Measurements from ENCODE around the gene B9D1.
A peak's percentile ranks its signal among the peaks of the same experiment; 100 is the strongest.

B9D1 gene

DNA sequence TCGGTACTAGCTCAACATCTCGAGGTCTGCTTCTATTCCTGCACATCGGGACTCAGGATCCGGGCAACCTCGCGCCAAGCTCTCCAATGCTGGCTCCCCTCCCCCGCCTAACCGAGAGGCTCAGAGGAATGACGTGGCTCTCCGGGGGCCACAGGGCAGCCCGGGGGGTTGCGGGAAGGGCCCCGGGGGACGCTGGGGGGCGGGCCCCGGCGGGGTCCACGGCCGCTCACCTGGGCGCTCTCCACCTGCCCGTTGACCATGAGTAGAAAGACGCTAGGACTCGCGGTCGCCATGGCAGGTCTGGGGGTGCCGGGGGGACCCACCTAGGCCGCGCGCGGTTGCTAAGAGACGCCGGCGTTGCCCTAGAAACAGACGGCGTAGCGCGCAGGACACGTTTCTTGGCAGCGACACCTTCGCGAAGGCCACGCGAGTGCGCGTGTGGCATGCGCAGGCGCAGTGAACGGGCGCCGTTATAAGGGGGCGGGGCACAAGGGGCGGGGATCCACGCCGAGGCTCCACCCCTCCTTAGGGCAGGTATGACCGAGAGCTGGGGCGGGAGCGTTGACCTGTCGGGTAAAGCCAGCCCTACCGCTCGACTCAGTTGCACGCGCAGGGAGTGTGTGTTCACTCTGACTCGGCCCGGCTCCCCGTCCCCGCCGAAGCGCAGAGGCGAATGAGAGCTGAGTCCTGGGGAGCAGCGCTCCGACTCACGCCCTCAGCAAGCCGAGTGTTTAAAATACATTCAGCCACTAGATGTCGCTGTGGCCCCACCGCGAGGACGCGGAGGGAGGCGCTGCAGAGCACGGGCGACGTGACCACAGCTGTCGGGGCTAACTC is at the start of gene B9D1:
Gene B9D1, minus strand, starts transcription at position 447 of the 837 bp plus-strand sequence. Its CDS starts 154 bp downstream, at position 293.
- DNase-seq (ENCODE audit: low spot score), result peak; percentile 89

- DNase-seq (ENCODE audit: low spot score), result no peak
Observed at GRCh38 chr17:19411631-19412030, 49.1 kb upstream of the B9D1 start.

GRCh38 chr17:19410875-19411620 is 48.5 kb upstream of the B9D1 start, which contains the start of gene RNF112:
Gene RNF112 (plus strand): TSS chr17:19411232. CDS start chr17:19411409, 177 bp downstream.
- no peak for DNase-seq (ENCODE audit: low spot score)

- no peak for DNase-seq (ENCODE audit: low spot score)
Observed at GRCh38 chr17:19410091-19410490, 47.6 kb upstream of the B9D1 start.

DNA sequence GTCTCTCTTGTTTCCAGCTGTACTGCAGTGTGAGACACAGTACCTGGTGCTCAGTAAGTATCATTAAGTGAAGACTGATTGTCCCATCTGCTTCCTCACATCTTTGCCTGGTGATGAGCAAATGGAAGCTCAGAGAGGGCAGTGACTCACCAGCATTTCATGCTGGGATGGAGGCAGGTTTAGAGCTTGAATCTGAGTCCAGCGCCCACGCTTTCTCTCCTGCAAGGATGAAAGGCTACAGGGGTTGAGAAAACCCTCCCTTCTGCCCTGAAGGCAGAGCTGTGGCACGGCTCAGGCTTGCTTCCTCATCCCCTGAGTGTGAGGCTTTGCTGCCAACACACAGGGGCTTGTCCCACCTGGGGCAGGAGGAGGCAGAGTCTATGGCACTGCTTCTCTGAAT is 47.0 kb upstream of the B9D1 start:
- peak; percentile 55 for DNase-seq (ENCODE audit: low spot score)

- DNase-seq (ENCODE audit: low spot score), result no peak
Observed at GRCh38 chr17:19409066-19409465, 46.5 kb upstream of the B9D1 start.

DNA sequence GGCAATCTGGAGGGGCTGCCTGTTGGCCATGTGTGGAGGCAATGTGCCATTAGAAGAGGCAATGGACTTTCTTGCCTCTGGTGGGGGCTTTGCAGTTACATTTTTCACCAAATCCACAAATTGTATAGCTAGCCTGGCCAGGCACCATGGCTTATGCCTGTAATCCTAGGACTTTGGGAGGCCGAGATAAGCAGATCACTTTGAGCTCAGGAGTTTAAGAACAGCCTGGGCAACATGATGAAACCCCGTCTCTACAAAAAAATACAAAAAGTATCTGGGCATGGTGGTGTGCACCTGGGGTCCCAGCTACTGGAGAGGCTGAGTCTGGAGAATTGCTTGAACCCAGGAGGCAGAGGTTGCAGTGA is 45.8 kb upstream of the B9D1 start:
- DNase-seq (ENCODE audit: low spot score), result no peak

DNA sequence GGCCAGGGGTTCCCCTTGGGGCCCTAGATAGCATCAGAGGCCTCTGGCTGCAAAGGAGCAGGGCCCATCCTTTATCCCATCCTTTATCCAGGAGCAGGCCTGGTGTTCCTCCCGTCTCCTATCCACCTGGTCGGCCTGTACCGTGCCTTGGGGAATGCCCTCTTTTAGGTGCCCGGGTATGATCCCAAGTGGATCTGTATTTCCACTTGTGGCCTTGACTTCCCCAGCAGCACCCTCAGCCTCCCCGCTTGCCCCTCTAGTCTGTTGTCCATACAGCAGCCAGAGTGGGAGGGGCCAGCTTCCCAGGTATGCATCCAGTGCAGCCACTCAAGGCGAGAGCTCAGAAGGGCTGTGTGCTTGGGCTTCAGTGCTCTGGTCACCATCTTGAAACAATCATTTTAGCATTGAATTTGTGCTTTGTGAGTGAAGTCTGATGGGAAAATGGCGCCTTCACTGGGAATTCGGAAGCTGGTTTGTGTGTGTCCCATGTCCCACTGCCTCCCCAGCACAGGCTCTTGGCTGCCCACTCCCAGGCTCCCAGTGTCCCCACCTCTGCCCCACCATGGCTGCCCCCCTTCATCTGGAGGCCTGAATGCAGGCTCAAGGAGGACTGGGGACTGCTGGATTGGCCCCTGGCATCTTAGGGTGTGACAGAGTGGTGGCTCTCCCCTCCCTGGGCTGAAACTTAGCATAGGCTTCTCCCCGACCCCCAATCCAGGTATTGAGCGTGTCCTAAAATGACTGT is 45.2 kb upstream of the B9D1 start:
- DNase-seq (ENCODE audit: low spot score), result no peak

- DNase-seq (ENCODE audit: low spot score), result no peak
Observed at GRCh38 chr17:19405114-19405513, 42.6 kb upstream of the B9D1 start.

GRCh38 chr17:19404264-19404663 is 41.7 kb upstream of the B9D1 start:
- no peak for DNase-seq (ENCODE audit: low spot score)

GRCh38 chr17:19403021-19403420 is 40.5 kb upstream of the B9D1 start:
- no peak for DNase-seq (ENCODE audit: low spot score)

DNA sequence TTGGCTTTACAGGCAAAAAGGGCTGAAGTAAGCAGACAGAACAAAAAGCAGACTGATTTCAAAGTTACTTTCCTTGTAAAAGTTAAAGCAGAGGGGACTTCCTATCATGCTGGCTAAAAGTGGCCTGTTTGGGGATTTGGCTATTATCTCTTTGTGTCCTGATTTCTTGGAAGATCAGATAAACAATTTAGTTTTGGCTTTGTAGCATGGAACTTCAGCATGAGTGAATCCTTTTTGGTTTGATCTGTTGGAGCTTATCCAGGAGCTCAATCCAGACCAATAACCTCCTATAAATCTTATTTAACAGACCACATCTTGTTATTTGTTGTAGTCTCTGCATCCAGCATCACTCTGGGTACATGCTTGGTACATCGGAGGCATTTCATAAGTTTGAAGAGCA is 39.6 kb upstream of the B9D1 start:
- DNase-seq (ENCODE audit: low spot score), result no peak

DNA sequence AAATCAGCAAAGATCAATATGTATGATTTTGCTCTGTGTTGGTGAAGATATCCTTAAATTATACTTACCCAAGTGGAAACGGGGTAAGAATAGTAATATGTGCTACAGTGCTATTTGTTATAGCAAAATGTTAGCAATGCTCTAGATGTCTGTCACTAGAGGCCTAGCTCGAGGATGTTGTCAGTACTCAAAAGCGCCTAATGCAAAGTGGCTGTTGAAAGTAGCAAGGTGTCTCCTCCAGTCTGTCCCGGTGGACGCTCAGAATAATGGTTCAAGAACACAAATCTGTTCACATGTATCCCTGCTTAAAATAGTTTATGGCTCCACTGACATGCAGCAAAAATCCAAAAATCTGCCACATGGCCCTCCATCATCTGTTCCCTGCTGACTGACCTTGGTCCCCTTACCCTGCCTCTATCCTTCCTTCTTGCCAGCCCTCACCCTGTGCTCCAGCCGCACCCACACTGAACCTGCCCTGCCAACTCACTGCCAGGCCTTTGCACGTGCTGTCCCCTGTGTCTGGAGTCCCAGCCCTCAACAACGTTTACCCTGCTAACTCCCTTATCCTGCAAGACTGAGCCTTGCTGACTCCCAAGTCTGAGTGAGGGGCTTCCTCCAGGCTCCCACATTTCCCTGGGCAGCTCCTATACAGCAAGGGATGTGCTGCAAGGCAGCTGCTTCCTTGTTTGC is 38.9 kb upstream of the B9D1 start:
- DNase-seq (ENCODE audit: low spot score), result no peak

- no peak for DNase-seq (ENCODE audit: low spot score)
Observed at GRCh38 chr17:19399750-19400450, 37.4 kb upstream of the B9D1 start.

DNA sequence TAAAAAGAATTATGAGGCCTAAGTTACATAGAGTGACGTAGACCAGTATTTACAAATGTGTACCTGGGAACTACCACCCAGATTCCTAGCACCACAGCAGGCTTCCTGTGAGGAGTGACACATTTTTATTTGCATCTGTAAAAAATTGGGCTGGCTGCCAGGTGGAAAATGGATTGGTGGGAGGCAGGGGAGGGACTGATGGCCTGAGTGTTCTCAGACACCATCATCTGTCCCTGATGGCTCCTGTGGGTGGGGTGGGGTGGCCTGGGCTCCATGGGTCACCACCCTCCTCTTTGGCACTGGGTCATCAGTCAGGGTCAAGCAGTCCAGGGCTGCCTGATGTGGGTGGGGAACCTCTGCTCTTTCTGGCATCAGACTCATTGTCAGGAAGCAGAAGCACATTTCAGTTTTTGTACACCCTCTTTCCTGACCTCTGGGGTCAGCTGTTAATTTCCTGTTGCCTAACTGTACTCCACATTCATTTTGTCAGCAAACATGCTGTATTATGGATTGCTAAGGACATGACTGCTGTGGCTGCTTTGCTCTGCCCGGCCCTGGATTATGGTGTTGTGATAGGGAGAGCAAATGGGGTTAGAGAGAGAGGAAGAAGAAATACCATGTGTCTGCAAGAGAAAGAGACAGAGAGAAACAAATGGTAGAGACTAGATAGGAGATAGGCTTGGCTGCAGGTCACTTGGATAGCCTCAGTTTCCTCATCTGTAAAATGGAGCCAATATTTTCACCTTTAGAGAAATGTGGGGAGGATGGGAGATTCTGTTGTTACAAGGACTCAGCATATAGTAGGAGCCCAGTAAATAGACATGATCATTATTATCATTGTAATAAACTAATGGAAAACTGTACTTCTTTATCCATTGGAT is 36.0 kb upstream of the B9D1 start:
- DNase-seq (ENCODE audit: low spot score), result peak; percentile 43

GRCh38 chr17:19397556-19398041 is 35.1 kb upstream of the B9D1 start:
- no peak for DNase-seq (ENCODE audit: low spot score)

DNA sequence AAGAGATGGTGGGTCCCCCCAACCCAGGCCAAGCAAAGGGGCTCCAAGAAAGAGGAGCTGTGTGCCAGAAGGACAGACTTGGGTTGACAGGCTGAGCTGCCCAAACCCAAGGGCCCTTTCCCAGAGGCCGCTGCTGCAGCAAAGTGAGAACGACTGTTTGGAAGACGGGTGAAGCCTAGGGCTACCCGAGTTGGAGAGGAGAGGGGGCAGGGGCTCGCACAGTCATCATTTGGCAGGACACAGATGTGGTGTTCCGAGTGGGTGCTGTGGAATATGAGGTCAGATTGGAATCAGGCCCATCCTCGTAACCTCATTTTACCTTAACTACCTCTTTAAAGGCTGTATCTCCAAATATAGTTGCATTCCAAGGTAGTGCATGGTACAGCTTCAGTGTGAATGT is 29.8 kb upstream of the B9D1 start:
- DNase-seq (ENCODE audit: low spot score), result no peak

DNA sequence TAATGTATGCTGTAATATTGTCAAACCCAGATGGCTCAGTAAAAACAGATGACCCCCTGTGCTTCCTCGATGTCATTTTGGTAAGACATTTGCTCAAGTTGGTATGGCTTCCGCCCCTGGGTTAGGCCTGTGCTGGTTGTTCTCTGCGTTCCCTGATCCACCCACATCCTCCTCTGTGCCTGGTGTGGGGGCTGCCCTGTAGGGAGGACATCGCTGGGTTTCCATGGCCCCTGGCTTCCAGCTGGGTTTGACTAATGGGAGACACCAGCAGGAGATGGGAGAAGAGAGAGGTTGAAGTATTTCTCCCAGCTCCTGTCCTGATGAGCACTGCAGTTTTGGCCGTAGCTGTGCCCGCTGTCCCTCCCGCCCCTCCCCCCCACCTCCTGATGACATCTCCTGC is 28.9 kb upstream of the B9D1 start:
- no peak for DNase-seq (ENCODE audit: low spot score)

DNA sequence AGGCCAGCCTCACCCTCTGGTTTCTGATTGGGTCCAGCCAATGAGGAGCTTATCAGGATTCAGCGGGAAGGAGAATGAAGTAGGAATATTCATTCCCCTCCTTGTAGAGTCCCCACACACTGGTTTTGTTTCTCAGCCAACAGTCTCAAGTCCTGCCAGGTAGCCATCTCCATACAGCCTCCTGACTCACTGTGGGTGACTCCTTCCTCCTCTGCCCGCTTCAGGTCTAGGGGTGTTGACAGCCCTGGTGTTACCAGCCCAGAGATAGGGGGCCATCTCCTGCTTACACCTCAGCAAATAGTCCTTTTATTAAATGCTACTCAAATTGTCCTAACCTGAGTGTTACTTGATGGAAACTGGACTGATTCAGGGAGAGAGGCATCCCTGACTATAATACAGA is 28.4 kb upstream of the B9D1 start:
- no peak for DNase-seq (ENCODE audit: low spot score)
